GM20000 (cell line): ENCODE results near the gene ZNF365.

Experiments used
- DNase-seq: peaks from one replicate; pipeline ENCODE4 v3.0.0; 2012; ENCODE audit warnings: low spot score
- TF ChIP-seq, protein P1 (sequence below): IDR thresholded peaks from 2 replicates; pipeline ENCODE4 v1.5.1; 2012; ENCODE audit warnings: mild to moderate bottlenecking, control low read depth; ENCODE audit errors: extremely low read depth, missing control alignments

The ZNF365 gene

GRCh38 chr10:62333988-62334682 lies 40.0 kb upstream of the ZNF365 start:
- no peak for DNase-seq
- TF ChIP-seq, protein P1, sequence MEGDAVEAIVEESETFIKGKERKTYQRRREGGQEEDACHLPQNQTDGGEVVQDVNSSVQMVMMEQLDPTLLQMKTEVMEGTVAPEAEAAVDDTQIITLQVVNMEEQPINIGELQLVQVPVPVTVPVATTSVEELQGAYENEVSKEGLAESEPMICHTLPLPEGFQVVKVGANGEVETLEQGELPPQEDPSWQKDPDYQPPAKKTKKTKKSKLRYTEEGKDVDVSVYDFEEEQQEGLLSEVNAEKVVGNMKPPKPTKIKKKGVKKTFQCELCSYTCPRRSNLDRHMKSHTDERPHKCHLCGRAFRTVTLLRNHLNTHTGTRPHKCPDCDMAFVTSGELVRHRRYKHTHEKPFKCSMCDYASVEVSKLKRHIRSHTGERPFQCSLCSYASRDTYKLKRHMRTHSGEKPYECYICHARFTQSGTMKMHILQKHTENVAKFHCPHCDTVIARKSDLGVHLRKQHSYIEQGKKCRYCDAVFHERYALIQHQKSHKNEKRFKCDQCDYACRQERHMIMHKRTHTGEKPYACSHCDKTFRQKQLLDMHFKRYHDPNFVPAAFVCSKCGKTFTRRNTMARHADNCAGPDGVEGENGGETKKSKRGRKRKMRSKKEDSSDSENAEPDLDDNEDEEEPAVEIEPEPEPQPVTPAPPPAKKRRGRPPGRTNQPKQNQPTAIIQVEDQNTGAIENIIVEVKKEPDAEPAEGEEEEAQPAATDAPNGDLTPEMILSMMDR, result no peak

- TF ChIP-seq, protein P1, result no peak
- DNase-seq, result no peak
These were observed 38.8 kb upstream of the ZNF365 start for GRCh38 chr10:62335326-62335725.

GRCh38 chr10:62336404-62336803 lies 37.8 kb upstream of the ZNF365 start:
- no peak for DNase-seq
- TF ChIP-seq, protein P1, result no peak

- TF ChIP-seq, protein P1, result no peak
- DNase-seq, result no peak
These were observed 32.8 kb upstream of the ZNF365 start for GRCh38 chr10:62341419-62341818.

DNA sequence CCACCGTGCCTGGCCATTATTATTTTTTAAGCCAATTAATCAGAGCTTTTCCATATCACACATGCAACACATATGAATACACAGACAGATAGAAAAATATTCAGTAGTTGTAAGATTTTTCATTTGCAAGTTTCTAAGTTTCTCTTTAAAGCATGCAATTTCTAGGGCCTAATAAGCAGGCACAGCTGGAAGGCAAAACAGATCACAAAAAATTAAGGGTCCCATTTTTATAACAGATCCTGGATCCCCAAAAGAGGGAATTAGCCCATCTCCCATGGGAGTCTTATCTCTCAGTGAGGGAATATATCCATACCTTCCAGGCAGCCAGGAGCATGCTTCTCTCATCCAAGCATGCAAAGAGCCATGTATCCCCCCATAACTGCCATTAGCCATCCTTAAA lies 31.2 kb upstream of the ZNF365 start:
- TF ChIP-seq, protein P1, result no peak

GRCh38 chr10:62348029-62348428 lies 26.1 kb upstream of the ZNF365 start:
- TF ChIP-seq, protein P1, result no peak
- no peak for DNase-seq

More for the DNA sequence above, 31.2 kb upstream of the ZNF365 start:
- no peak for DNase-seq

DNA sequence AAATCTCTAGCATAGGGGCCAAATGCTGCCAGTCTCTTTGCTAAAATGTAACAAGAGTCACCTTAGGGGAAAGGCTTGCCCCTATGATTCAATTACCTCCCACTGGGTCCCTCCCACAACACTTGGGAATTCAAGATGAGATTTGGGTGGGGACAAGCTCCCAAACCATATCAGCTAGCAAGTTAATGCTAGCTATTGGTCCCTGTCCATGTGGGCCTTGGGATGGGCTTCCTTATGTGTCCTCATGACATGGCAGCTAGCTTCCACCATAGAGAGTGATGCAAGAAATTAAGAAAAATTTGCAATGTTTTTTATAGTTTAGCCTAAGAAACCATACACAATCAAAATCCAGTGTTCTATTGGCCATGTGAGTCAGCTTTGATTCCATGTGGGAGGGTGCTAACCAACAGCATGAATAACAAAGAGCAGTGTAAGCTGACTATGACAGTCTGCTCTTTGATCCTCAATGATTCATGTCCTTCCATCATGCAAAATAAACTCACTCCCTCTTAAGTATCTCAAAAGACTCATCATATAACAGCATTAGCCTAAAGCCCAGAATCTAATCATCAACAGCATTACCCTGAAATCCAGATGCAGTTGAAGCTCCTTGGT lies 21.7 kb upstream of the ZNF365 start:
- TF ChIP-seq, protein P1, result no peak
- DNase-seq, result no peak
